ENCODE data around the gene ARHGAP15.

DNA sequence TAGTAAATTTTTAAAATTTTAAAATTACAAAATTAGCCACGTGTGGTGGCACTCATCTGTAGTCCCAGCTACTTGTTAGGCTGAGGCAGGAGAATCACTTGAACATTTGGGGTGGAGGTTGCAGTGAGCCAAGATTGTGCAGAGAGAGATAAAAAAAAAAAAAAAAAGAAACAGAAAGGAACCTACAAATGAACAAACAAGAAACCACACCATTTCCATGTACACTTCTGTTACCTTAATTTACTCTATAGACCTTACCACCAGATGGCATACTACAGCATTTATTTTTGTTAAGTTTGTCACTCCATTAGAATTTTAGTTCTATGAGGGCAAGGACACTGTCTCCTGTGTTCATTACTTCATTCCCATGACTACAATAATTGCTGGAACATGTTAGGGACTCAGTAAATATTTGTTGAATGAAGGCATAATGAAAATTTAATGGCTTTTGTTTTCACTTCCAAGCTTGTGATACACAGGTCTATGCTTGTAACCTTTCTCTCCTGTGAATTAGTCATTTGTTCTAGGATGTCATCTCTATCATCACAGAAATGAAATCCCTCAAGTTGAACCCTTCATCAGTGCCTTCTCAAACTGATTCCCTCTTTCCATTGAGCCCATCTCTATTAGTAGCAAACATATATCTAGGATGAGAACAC, 76.0 kb downstream of the ARHGAP15 start:
- TF ChIP-seq, protein P1, sequence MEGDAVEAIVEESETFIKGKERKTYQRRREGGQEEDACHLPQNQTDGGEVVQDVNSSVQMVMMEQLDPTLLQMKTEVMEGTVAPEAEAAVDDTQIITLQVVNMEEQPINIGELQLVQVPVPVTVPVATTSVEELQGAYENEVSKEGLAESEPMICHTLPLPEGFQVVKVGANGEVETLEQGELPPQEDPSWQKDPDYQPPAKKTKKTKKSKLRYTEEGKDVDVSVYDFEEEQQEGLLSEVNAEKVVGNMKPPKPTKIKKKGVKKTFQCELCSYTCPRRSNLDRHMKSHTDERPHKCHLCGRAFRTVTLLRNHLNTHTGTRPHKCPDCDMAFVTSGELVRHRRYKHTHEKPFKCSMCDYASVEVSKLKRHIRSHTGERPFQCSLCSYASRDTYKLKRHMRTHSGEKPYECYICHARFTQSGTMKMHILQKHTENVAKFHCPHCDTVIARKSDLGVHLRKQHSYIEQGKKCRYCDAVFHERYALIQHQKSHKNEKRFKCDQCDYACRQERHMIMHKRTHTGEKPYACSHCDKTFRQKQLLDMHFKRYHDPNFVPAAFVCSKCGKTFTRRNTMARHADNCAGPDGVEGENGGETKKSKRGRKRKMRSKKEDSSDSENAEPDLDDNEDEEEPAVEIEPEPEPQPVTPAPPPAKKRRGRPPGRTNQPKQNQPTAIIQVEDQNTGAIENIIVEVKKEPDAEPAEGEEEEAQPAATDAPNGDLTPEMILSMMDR (IDR thresholded peaks at IDR 0.05): peak; percentile 38
- TF ChIP-seq ZFX (IDR thresholded peaks at IDR 0.05; ENCODE audit: borderline replicate concordance): no peak

All from 22Rv1 (cell line).